Activated CD4-positive, alpha-beta T cell treated with anti-CD3 and anti-CD28 coated beads, Interleukin-2, amount 50 U/mL, for 48 hours (primary cell): ENCODE data around the gene TNPO1.
"Not testable (repeated sequence)": the region's sequence is repeated elsewhere in the genome, so short reads cannot be mapped to it uniquely, and the experiment has no call there.

Experiments
- DNase-seq, 2 experiments: peaks; one replicate each; pipeline ENCODE4 v3.0.0-alpha.2; 2020

The TNPO1 gene

GRCh38 chr5:72816284-72817075, at the start of gene TNPO1:
Gene TNPO1, plus strand, starts transcription at chr5:72816661. Its CDS starts 77 bp downstream, at chr5:72816738.
- DNase-seq = peak; percentile 84 to 87

- DNase-seq = no peak
Measured at GRCh38 chr5:72767289-72768010, 49.0 kb upstream of the TNPO1 start.

DNA sequence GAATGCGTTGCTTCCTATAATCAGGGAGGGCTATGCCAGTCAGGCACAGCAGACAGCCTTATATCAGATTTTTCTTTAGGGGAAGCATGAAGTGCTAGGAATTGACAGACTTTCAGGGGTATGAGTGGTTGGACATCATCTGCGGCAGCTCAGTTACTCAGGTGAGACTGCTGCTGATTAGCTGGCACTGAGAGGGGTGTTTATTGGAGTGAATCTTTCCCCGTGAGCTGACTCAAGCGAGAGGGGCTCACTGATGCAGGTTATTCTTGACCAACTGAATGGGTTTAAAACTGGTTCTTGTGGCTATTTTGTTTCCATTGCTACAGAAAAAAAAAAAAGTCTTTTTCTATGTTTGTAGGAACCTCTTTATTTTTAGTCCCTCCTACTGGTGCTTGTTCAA, 46.2 kb upstream of the TNPO1 start:
- no peak for DNase-seq

DNA sequence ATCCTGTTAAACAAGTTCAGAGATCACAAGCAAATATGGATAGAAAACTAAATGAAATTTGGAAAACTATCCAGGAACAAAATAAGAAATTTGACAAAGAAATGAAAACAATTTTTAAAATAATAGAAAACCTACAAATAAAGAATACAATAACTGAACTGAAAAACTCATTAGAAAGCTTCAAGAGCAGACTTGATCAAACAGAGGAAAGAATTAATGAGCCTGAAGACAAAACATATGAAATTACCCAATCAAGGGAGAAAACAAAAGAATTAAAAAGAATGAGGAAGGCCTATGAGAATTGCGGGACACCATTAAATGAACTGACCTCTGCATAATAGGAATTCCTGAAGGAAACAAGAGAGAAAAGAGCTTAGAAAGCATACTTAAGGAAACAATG, 39.8 kb upstream of the TNPO1 start:
- no peak for DNase-seq

DNA sequence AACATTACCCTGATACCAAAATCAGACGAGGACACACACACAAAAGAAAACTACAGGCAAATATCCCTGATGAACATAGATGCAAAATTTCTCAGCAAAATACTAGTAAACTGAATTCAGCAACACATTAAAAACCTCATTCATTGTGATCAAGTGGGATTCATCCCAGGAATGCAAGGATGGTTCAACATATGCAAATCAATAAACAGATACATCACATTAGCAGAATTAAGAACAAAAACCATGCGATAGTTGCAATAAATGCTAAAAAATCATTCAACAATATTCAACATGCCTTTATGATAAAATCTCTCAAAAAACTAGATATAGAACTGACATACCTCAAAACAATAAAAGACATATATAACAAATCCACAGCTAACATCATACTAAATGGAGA, 36.9 kb upstream of the TNPO1 start:
- DNase-seq = no peak

DNA sequence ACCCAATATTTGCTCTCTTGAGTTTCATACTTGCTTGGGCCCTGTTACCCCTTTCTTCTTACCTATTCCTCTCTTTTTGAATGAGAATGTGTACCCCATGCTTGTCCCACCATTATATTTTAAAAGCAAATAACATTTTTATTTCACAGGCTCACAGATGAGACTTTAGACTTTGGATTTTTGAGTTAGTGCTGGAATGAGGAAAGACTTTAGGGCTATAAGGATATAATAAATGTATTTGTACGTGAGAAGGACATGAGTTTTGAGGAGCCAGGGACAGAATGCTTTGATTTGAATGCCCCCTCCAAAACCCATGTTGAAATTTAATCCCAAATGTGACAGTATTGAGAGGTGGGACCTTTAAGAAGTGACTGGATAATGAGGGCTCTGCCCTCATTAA, 33.1 kb upstream of the TNPO1 start:
- DNase-seq = no peak

GRCh38 chr5:72784129-72784528, 32.3 kb upstream of the TNPO1 start:
- no peak for DNase-seq

DNA sequence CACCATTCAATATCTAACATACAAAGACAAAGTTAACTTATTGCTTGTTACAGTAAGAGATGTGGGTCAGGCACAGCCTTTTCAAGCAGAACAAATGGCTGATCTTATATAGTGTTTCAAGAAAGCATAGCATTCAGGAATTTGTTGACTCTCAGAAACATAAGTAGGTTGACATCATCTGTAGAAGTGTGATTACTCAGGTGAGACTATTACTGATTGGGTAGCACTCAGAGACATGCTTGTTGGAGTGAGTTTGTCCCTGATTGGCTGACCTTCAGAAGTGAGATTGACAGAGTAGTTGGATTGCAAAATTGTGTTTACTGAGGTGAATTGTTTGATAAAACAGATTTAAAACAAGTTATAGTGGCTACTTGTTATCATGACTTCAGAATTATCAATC, 30.7 kb upstream of the TNPO1 start:
- no peak for DNase-seq

DNA sequence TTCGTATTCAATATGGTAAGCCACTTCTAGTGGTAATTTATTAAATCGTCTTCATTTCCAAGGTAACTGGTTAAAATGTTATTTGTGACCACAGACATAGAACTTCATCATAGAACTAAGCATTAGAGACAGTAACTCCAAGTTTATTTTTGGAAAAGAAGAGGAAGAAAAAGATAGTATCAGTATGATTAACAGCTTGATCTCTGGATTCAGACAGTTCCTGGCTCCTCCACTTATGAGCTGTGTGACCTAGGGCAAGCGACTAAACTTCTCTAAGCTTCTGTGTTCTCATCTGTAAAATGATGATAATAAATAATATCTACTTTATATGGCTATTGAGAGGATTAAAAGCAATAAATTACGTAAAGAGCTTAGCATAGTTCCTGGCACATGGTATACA, 29.8 kb upstream of the TNPO1 start:
- DNase-seq = no peak

GRCh38 chr5:72788866-72789505, 27.5 kb upstream of the TNPO1 start:
- no peak for DNase-seq

DNA sequence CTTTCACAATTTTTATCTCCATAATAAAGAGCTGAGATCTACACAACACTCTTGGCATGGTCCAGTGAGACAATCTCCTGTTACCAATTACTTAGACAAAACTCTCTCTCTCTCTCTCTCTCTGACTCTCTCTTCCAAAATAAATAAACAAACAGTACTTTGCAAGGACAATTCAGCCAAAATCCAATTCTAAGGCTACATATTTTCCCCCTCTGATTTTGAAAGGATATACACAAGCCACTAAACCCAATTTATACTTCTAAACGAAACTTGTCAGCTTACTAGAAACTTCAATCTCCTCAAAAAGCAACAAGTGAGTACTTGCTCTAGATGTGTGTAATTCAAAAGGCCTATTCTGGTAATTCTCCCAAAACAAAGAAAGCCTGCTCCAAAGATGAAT, 26.3 kb upstream of the TNPO1 start:
- DNase-seq = no peak

DNA sequence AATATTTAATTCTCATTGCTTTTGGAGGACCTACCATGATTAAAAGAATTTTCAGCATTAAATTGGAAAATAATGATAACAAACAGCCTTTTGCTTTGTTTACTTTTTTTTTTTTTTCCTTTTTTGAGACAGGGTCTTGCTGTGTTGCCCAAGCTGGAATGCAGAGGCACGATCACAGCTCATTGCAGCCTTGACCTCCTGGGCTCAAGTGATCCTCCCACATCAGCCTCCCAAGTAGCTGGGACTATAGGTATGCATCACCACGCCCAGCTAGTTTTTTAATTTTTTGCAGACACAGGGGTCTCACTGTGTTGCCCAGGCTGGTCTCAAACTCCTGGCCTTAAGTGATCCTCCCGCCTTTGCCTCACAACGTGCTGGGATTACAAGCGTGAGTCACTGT, 23.8 kb upstream of the TNPO1 start:
- not testable (repeated sequence) for DNase-seq

- DNase-seq = no peak
Measured at GRCh38 chr5:72796001-72796400, 20.5 kb upstream of the TNPO1 start.

- no peak for DNase-seq
Measured at GRCh38 chr5:72799721-72800120, 16.7 kb upstream of the TNPO1 start.

GRCh38 chr5:72808637-72809036, 7.8 kb upstream of the TNPO1 start:
- not testable (repeated sequence) for DNase-seq

DNA sequence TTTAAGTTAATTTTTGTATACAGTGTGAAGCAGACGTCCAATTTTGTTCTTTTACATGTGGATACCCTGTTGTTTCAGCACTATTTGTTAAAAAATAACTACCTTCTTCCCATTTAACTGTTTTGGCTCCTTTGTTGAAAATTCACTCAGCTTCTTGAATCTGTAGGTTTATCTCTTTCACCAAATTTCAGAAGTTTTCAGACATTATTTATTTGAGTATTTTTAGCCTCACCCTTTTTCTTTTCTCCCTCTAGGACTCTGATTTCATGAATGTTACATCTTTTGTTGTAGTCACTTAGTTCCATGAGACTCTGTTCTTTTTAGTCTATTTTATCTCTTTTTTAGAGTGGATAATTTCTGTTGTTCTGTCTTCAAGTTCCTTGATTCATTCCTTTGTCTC, 4.6 kb upstream of the TNPO1 start:
- DNase-seq = no peak

DNA sequence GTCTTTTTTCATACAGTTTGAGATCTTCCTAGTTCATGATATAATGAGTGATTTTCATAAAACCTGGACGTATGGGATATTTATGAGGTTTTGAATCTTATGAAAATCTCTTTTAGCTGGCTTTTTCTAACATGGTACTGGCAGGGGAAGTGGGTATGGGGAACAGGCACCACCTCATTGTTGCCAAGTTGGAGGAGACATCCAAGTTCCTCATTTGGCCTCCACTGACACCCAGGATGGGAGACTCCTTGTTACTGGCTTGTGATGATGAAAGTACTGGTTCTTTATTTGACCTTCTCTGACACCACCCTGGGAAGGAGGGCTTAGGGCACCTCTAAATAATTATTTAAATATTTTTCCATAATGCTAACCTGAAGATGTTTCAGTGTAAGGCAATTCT, 4.0 kb upstream of the TNPO1 start:
- DNase-seq = no peak

- no peak for DNase-seq
Measured at GRCh38 chr5:72814104-72814503, 2.4 kb upstream of the TNPO1 start.

- no peak for DNase-seq
Measured at GRCh38 chr5:72814864-72815263, 1.6 kb upstream of the TNPO1 start.

DNA sequence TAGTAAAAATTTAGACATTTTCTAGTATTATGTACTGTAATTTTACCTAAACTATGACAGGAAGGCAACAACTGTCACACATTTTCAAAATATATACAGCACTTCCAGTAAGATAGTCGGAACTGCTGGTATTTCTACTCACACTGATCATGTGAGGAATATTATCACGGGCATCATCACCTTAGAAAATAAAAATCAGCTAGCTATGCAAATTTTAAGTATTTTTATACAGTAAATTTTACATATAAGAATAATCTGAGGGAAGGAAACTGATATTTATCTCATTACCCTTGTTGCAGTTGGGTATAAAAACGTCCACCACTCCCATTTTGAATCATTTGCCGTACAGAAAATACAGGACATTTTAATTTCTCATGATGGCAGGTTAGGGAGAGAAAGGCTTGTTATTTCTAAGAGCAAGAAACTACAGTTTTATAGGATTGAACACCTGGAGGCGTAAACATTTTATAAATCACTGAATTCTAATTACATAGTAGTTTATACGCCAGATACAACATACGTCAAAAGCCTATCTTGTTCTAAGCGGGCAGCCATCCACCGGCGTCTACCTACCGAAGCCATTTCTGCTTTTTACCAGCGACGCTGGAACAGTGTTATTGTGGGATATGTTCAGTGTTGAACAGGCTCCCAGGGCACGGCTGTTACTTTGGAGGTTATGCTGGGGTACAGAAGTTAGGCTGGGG, 729 bp upstream of the TNPO1 start:
- DNase-seq = no peak

DNA sequence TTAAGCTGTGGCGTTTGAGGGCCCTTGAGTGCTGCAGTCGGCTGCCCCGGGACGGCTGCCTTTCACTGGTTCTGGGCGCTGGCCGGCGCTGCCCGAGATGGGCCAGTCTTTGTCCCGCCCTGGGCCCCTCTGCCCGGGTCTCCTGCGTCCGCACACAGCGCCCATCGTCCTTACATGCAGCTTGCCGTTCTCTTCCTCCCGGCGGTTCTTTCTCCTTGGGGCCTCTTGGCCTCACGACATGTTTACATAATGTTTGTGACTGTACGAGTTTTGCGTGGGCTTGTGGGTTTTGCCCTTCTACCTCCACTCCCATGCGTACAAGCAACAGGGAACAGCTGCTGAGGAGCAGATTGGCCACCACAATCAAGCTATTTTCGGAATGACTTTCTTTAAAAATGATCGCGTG, 618 bp downstream of the TNPO1 start:
- DNase-seq = peak; percentile 39 to 49

- DNase-seq = no peak
Measured at GRCh38 chr5:72817671-72818266, 1.3 kb downstream of the TNPO1 start.
